K562 (cell line): ENCODE results near the gene ATP2B1. TPM values are rescaled to one million over a fixed set of nuclear protein-coding genes. Genes with fewer than 3 reads are reported as not detected.

ENCODE experiments used
- ATAC-seq: fragments of 200-7000 bp; cut with Tn5 transposase; 3 replicates; pipeline ENCODE4 v1.9.1; 2020; ENCODE audit warnings: moderate library complexity
- BruUV-seq: library from RNA; stranded (reverse); fragments of 400-500 nt; replicated peaks from 2 replicates; lab custom pipeline; 2021; lab: Mats Ljungman, UMichigan
- CTCF ChIA-PET: fragments of 300-600 bp; formaldehyde crosslinking; extraction: SDS; loops from one replicate; lab custom pipeline; 2021; ENCODE audit warnings: low intra/inter-chr PET ratio; lab: Yijun Ruan, JAX
- POLR2A ChIA-PET: fragments of 300-600, 350-650 bp; sonication (Branson Sonifier 250); formaldehyde crosslinking; extraction: SDS; loops from one replicate; lab custom pipeline; 2021; ENCODE audit warnings: antibody characterized with exemption, inconsistent platforms; lab: Yijun Ruan, JAX
- DNase-seq, 4 experiments: peaks; one replicate each; pipeline versions ENCODE4 v3.0.0 to v3.0.0-alpha.2; 2011 to 2018; ENCODE audit warnings: low spot score in 3 of 4, mixed read lengths in 3 of 4; ENCODE audit errors: extremely low read depth in 1 of 4
- FAIRE-seq: peaks from 2 replicates; lab custom pipeline; 2011; peaks lifted over from hg19 to GRCh38; lab: Jason Lieb, UNC
- H2AFZ ChIP-seq: 2 replicates; pipeline ENCODE4 v1.6.0; 2011; ENCODE audit warnings: low read depth, low read length, control low read depth, inconsistent platforms
- H3K27ac ChIP-seq: fragments of 200-600 bp; 3 replicates; pipeline ENCODE4 v1.8.0; 2011; ENCODE audit warnings: low read depth, mild to moderate bottlenecking, control low read depth, inconsistent platforms, low read length, moderate library complexity, mixed read lengths; ENCODE audit errors: extremely low read depth
- H3K27me3 ChIP-seq, 2 experiments: fragments of 300-600 bp in 1 of 2; 2 replicates in 1 of 2; 3 replicates in 1 of 2; pipeline versions ENCODE4 v1.6.0 to v1.8.0; 2011; ENCODE audit warnings: inconsistent platforms in 2 of 2, low read length in 2 of 2, mild to moderate bottlenecking in 1 of 2, mixed read lengths in 1 of 2, moderate library complexity in 1 of 2; ENCODE audit not compliant: control insufficient read depth in 2 of 2, insufficient read depth in 2 of 2
- H3K36me3 ChIP-seq: fragments of 300-600 bp; 3 replicates; pipeline ENCODE4 v1.8.0; 2011; ENCODE audit warnings: mild to moderate bottlenecking, low read length, inconsistent platforms; ENCODE audit not compliant: control insufficient read depth, insufficient read depth
- H3K4me1 ChIP-seq, 2 experiments: fragments of 200-600 bp in 1 of 2; replicated peaks in 1 of 2; 2 replicates in 1 of 2; 3 replicates in 1 of 2; pipeline versions ENCODE4 v1.5.1 to v1.8.0; 2011; ENCODE audit warnings: inconsistent platforms in 2 of 2, low read length in 2 of 2, mild to moderate bottlenecking in 1 of 2, mixed read lengths in 1 of 2, moderate library complexity in 1 of 2; ENCODE audit not compliant: control insufficient read depth in 2 of 2, insufficient read depth in 2 of 2
- H3K4me2 ChIP-seq: 2 replicates; pipeline ENCODE4 v1.6.1; 2011; ENCODE audit warnings: low read length, control low read depth, inconsistent platforms, mixed read lengths; ENCODE audit not compliant: insufficient read depth
- H3K4me3 ChIP-seq: fragments of 200-600 bp; sonication (generic), shearing (Covaris generic); 2 replicates; pipeline ENCODE4 v1.5.1; 2016; ENCODE audit warnings: control low read depth, inconsistent platforms
- H3K79me2 ChIP-seq: fragments of 200-600 bp; 3 replicates; pipeline ENCODE4 v1.8.0; 2011; ENCODE audit warnings: low read length, inconsistent platforms; ENCODE audit not compliant: control insufficient read depth, insufficient read depth
- H3K9ac ChIP-seq, 2 experiments: 2 replicates each; pipeline versions ENCODE4 v1.6.0 to v1.6.1; 2011; ENCODE audit warnings: low read depth in 2 of 2, low read length in 2 of 2, control low read depth in 1 of 2, inconsistent platforms in 1 of 2, mild to moderate bottlenecking in 1 of 2, mixed read lengths in 1 of 2; ENCODE audit not compliant: insufficient read depth in 1 of 2
- H3K9me1 ChIP-seq: one replicate; pipeline ENCODE4 v1.6.0; 2011; ENCODE audit warnings: inconsistent platforms, mild to moderate bottlenecking, low read length, moderate library complexity; ENCODE audit not compliant: control insufficient read depth, insufficient read depth
- H3K9me3 ChIP-seq: replicated peaks from 2 replicates; pipeline ENCODE4 v1.5.1; 2011; ENCODE audit warnings: low read depth, low read length, inconsistent platforms; ENCODE audit not compliant: control insufficient read depth, insufficient read depth
- H4K20me1 ChIP-seq: replicated peaks from 2 replicates; pipeline ENCODE4 v1.6.1; 2011; ENCODE audit warnings: low read length, inconsistent platforms, mixed read lengths; ENCODE audit not compliant: control insufficient read depth, insufficient read depth
- ADNP ChIP-seq: fragments of 200-800 bp; sonication (Bioruptor generic); IDR thresholded peaks from 2 replicates; pipeline ENCODE4 v1.6.1; 2016; ENCODE audit warnings: missing genetic modification characterization, missing compliant biosample characterization
- HEY1 ChIP-seq: fragments of 250-450 bp; sonication (Bioruptor Pico); IDR thresholded peaks from 2 replicates; pipeline ENCODE4 v1.5.0; 2020; ENCODE audit warnings: mild to moderate bottlenecking, moderate library complexity, borderline replicate concordance
- HMBOX1 ChIP-seq: sonication (generic); IDR thresholded peaks from 2 replicates; pipeline ENCODE4 v1.6.1; 2016
- MXD1 ChIP-seq: fragments of 250-450 bp; sonication (Bioruptor Pico); IDR thresholded peaks from 2 replicates; pipeline ENCODE4 v1.8.0; 2021; ENCODE audit warnings: borderline replicate concordance, mild to moderate bottlenecking, moderate library complexity; ENCODE audit not compliant: poor library complexity, severe bottlenecking
- MXI1 ChIP-seq: IDR thresholded peaks from 2 replicates; pipeline ENCODE4 v1.6.1; 2011; ENCODE audit warnings: low read depth, mild to moderate bottlenecking, improper control_type of control experiment, low read length
- NCOA4 ChIP-seq: fragments of 450-650 bp; IDR thresholded peaks from 2 replicates; pipeline ENCODE4 v1.6.1; 2018; ENCODE audit warnings: mild to moderate bottlenecking; ENCODE audit not compliant: partially characterized antibody
- POLR2A ChIP-seq: fragments of 450-650 bp; conservative IDR thresholded peaks from 2 replicates; pipeline ENCODE4 v1.6.1; 2016
- TSC22D4 ChIP-seq: fragments of 450-650 bp; IDR thresholded peaks from 2 replicates; pipeline ENCODE4 v1.6.1; 2016; ENCODE audit warnings: missing genetic modification characterization, missing biosample characterization, control low read depth
- ZKSCAN3 ChIP-seq: fragments of 250-450 bp; sonication (Bioruptor Pico); IDR thresholded peaks from 2 replicates; pipeline ENCODE4 v1.4.0; 2020
- ZNF407 ChIP-seq: fragments of 450-650 bp; IDR thresholded peaks from 2 replicates; pipeline ENCODE4 v1.6.1; 2016; ENCODE audit warnings: low read depth
- ZNF639 ChIP-seq, 2 experiments: fragments of 200-800 bp in 1 of 2; sonication (Bioruptor generic) in 1 of 2; sonication (generic) in 1 of 2; formaldehyde crosslinking in 1 of 2; IDR thresholded peaks in 1 of 2; conservative IDR thresholded peaks in 1 of 2; 2 replicates each; pipeline versions ENCODE4 v1.5.0 to v1.6.1; 2016 to 2020; ENCODE audit warnings: missing compliant biosample characterization in 1 of 2, missing genetic modification characterization in 1 of 2, missing genetic modification reagents in 1 of 2
- WGBS: fragments of 100-300 bp; shearing (Covaris generic); methylation state at CpG from one replicate; pipeline ENCODE4 v1.1.6; 2016; ENCODE audit warnings: low coverage, mixed read lengths; ENCODE audit not compliant: insufficient coverage; ENCODE audit errors: missing lambda C conversion rate; 5-methylcytosine and 5-hydroxymethylcytosine counted together
- in situ Hi-C: fragments of 300-500 bp; cut with MboI; formaldehyde crosslinking; loops from 4 replicates; pipeline ENCODE4 v1.15.0; 2018; ENCODE audit warnings: inconsistent platforms, mixed read lengths
- intact Hi-C: fragments of 100-400 bp; cut with micrococcal nuclease; formaldehyde crosslinking; loops from 2 replicates; pipeline ENCODE4 v1.14.2; 2022
- polyA plus RNA-seq, 8 experiments: library from polyadenylated mRNA; depleted of rRNA in 4 of 8; stranded (reverse) in 5 of 8; unstranded in 3 of 8; fragments of >200 nt; fragmentation: Nextera tagmentation in 2 of 8; fragmentation: Illumina TruSeq in 1 of 8; extraction: Ambion mirVana in 2 of 8; extraction: Trizol in 1 of 8; gene quantifications; 2 replicates each; pipeline versions ENCODE4 v1.2.1 to v1.2.3, GENCODE V29; 2011 to 2014; ENCODE audit warnings: inconsistent platforms in 1 of 8, missing spikeins in 1 of 8
- total RNA-seq, 7 experiments: library from RNA; depleted of rRNA in 6 of 7; stranded (reverse); fragments of >200 nt in 6 of 7; fragmentation: Illumina TruSeq in 2 of 7; extraction: Trizol in 2 of 7; gene quantifications; 2 replicates each; pipeline versions ENCODE4 v1.2.1 to v1.2.3, GENCODE V29; 2011 to 2021; ENCODE audit warnings: low replicate concordance in 1 of 7

The ATP2B1 gene
- total and polyA plus RNA-seq, 9 of the 15 experiments (the other 6 are each of a cell fraction or from before 2014, with no cell fraction given): 8.6 to 39.0 (median 27.8) TPM

GRCh38 chr12:89568484-89568883 lies 140.2 kb downstream of the ATP2B1 start:
- in situ Hi-C loops (no loop called here), intact Hi-C loops (no loop called here)
- no peak for DNase-seq
- no peaks in the 10 kb centered on the region for H3K79me2 ChIP-seq
- no peaks in the 10 kb centered on the region for H3K27me3 ChIP-seq
- peak overlapping the region; percentile 40; the same call in 1 of the 2 replicates for H2AFZ ChIP-seq
- ChIA-PET CTCF (no interaction called here), POLR2A (no interaction called here)
- peaks cover 0 to 12% of the 10 kb centered on the region in 2 experiments; a peak in 2 of 5 replicates for H3K4me1 ChIP-seq
- BruUV-seq: no TSS peak
- H3K9me3 ChIP-seq: no peaks in the 10 kb centered on the region
- no peaks in the 10 kb centered on the region for H3K9me1 ChIP-seq
- no peaks in the 10 kb centered on the region for H4K20me1 ChIP-seq
- no peak for ATAC-seq
- no peak for FAIRE-seq
- no peak overlapping the region for H3K4me3 ChIP-seq
- H3K4me2 ChIP-seq: no peak overlapping the region
- no peaks in the 10 kb centered on the region for H3K36me3 ChIP-seq
- H3K27ac ChIP-seq: no peak overlapping the region
- 59% methylated on average over 4 of the region's 5 CpGs for WGBS
- H3K9ac ChIP-seq: no peak overlapping the region
- TF ChIP-seq NCOA4 (no peak), POLR2A (no peak), ZNF639 (CRISPR knock-in tag; conservative IDR thresholded peaks at IDR 0.05 in 1 of 2, IDR thresholded peaks at IDR 0.05 in 1 of 2) (no peak), ADNP (tag) (no peak), ZNF407 (no peak), ZKSCAN3 (CRISPR knock-in tag) (no peak), TSC22D4 (no peak), HEY1 (CRISPR knock-in tag) (no peak), HMBOX1 (no peak), MXD1 (no peak), MXI1 (no peak)
